DND-41 (cell line): Measurements from ENCODE around the gene SYT1.

Experiments used
- CTCF ChIP-seq: IDR thresholded peaks from 2 replicates; pipeline ENCODE4 v1.5.1; 2012; ENCODE audit warnings: borderline replicate concordance, low read length, moderate library complexity, mild to moderate bottlenecking; ENCODE audit not compliant: poor library complexity, severe bottlenecking; ENCODE audit errors: extremely low read depth
- EZH2 ChIP-seq: IDR thresholded peaks from 3 replicates; pipeline ENCODE4 v1.6.1; 2012; ENCODE audit warnings: borderline replicate concordance, low read depth, mild to moderate bottlenecking, moderate library complexity, low read length, inconsistent platforms; ENCODE audit not compliant: severe bottlenecking

- TF ChIP-seq CTCF (no peak), EZH2 (no peak)
Observed at GRCh38 chr12:78881685-78882084, 17.1 kb downstream of the SYT1 start.
